Measurements from ENCODE around the gene ERMP1.

DNA sequence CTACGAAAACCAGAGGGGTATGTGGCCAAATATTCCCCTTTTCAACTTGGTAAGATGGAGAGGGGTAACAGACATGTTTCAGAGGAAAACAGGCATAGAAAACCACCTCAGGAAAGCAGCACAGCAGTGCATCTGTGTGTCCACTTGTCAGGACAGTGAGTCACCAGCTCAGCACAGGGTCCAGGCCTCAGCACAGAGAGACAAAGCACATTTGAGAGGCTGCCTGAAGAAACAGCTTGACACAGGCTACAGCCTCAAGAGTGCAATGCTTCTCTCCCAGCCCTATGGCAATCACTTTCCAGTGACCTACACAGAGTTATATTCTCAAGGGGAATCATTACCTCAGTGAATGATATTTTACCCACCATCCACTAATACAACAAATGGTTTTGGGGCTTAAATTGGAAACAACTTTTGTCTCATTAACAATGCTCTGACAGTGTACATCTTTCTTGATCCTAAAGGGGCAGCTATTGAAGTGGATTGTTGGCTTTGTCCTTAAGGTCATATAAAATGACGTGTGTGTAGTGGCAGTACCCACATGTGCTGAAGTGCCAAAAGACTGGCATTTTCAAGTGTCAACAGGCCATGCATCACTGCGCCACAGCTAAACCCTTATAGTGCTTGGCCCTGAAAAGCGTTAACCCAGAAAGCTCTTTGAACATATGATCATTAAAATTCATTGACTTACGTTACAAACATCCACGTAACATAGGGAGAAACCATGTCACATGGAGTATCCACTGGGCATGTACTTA, 46.4 kb downstream of the ERMP1 start:
- TF ChIP-seq CTCF (IDR thresholded peaks at IDR 0.05; ENCODE audit: poor library complexity) (no peak), EZH2phosphoT487 (IDR thresholded peaks at IDR 0.05; ENCODE audit: low read depth, severe bottlenecking, unreplicated experiment) (no peak)

Measured in hepatocyte (in vitro differentiated cells).